HG03442 (cell line): Measurements from ENCODE around the gene TPCN2.
A peak's percentile ranks its signal among the peaks of the same experiment; 100 is the strongest.

Experiments
- ATAC-seq: cut with Tn5 transposase; IDR thresholded peaks from one replicate; pipeline ENCODE4 v1.9.1; 2021; ENCODE audit warnings: mild to moderate bottlenecking, moderate library complexity; ENCODE audit not compliant: unreplicated experiment

TPCN2 gene

GRCh38 chr11:69159150-69159852 is 110.6 kb downstream of the TPCN2 start:
- no peak for ATAC-seq

- no peak for ATAC-seq
These were observed 111.8 kb downstream of the TPCN2 start for GRCh38 chr11:69160296-69161116.

- no peak for ATAC-seq
These were observed 112.3 kb downstream of the TPCN2 start for GRCh38 chr11:69161117-69161407.

GRCh38 chr11:69162505-69162904 is 113.8 kb downstream of the TPCN2 start:
- no peak for ATAC-seq

- ATAC-seq, result no peak
These were observed 115.1 kb downstream of the TPCN2 start for GRCh38 chr11:69163842-69164241.

GRCh38 chr11:69164824-69165223 is 116.1 kb downstream of the TPCN2 start:
- no peak for ATAC-seq

- ATAC-seq, result no peak
These were observed 117.0 kb downstream of the TPCN2 start for GRCh38 chr11:69165775-69166174.

GRCh38 chr11:69166218-69167115 is 117.7 kb downstream of the TPCN2 start:
- ATAC-seq, result peak; percentile 94

GRCh38 chr11:69167130-69167915 is 118.6 kb downstream of the TPCN2 start:
- no peak for ATAC-seq

- no peak for ATAC-seq
These were observed 119.4 kb downstream of the TPCN2 start for GRCh38 chr11:69167916-69168691.

GRCh38 chr11:69169479-69169878 is 120.7 kb downstream of the TPCN2 start:
- ATAC-seq, result no peak

- ATAC-seq, result no peak
These were observed 122.0 kb downstream of the TPCN2 start for GRCh38 chr11:69170704-69171103.

GRCh38 chr11:69171476-69172240 is 122.9 kb downstream of the TPCN2 start:
- ATAC-seq, result no peak

- ATAC-seq, result no peak
These were observed 123.9 kb downstream of the TPCN2 start for GRCh38 chr11:69172674-69173073.

- ATAC-seq, result no peak
These were observed 124.6 kb downstream of the TPCN2 start for GRCh38 chr11:69173331-69173730.

GRCh38 chr11:69173925-69174581 is 125.3 kb downstream of the TPCN2 start:
- no peak for ATAC-seq

GRCh38 chr11:69174841-69175240 is 126.1 kb downstream of the TPCN2 start:
- ATAC-seq, result no peak

GRCh38 chr11:69178819-69179482 is 130.2 kb downstream of the TPCN2 start:
- no peak for ATAC-seq
